ENCODE results near the gene SYNJ2.
"Not testable (repeated sequence)": the region's sequence is repeated elsewhere in the genome, so short reads cannot be mapped to it uniquely, and the experiment has no call there.

SYNJ2 gene, protein sequence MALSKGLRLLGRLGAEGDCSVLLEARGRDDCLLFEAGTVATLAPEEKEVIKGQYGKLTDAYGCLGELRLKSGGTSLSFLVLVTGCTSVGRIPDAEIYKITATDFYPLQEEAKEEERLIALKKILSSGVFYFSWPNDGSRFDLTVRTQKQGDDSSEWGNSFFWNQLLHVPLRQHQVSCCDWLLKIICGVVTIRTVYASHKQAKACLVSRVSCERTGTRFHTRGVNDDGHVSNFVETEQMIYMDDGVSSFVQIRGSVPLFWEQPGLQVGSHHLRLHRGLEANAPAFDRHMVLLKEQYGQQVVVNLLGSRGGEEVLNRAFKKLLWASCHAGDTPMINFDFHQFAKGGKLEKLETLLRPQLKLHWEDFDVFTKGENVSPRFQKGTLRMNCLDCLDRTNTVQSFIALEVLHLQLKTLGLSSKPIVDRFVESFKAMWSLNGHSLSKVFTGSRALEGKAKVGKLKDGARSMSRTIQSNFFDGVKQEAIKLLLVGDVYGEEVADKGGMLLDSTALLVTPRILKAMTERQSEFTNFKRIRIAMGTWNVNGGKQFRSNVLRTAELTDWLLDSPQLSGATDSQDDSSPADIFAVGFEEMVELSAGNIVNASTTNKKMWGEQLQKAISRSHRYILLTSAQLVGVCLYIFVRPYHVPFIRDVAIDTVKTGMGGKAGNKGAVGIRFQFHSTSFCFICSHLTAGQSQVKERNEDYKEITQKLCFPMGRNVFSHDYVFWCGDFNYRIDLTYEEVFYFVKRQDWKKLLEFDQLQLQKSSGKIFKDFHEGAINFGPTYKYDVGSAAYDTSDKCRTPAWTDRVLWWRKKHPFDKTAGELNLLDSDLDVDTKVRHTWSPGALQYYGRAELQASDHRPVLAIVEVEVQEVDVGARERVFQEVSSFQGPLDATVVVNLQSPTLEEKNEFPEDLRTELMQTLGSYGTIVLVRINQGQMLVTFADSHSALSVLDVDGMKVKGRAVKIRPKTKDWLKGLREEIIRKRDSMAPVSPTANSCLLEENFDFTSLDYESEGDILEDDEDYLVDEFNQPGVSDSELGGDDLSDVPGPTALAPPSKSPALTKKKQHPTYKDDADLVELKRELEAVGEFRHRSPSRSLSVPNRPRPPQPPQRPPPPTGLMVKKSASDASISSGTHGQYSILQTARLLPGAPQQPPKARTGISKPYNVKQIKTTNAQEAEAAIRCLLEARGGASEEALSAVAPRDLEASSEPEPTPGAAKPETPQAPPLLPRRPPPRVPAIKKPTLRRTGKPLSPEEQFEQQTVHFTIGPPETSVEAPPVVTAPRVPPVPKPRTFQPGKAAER (N-terminal part only)

GRCh38 chr6:157981395-157982101 is at the start of gene SYNJ2:
Gene SYNJ2 (plus strand): TSS chr6:157981863. CDS start chr6:157981962, 99 bp downstream.
- DNase-seq: peak; percentile 61

- no peak for DNase-seq
Measured at GRCh38 chr6:157935786-157936185, 45.9 kb upstream of the SYNJ2 start.

DNA sequence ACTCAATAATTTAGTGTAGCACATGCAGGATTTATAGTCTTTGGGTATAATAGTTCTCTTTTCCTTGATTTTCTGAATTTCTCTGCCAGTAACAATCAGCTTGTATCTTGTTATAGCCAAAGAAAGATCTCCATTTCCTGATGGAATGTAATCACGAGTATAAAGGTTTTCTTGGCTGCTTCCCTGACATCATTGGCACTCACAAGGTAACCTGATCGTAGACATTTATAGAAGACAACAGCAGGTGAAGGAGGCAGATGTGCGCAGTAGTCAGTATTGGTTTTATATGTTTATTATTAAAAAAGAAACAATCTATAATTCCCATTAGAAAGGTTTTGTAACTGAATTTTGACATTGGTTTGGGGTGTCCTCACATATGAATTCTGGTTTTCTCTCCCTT is 44.3 kb upstream of the SYNJ2 start:
- DNase-seq: no peak

GRCh38 chr6:157937916-157938315 is 43.7 kb upstream of the SYNJ2 start:
- DNase-seq: no peak

DNA sequence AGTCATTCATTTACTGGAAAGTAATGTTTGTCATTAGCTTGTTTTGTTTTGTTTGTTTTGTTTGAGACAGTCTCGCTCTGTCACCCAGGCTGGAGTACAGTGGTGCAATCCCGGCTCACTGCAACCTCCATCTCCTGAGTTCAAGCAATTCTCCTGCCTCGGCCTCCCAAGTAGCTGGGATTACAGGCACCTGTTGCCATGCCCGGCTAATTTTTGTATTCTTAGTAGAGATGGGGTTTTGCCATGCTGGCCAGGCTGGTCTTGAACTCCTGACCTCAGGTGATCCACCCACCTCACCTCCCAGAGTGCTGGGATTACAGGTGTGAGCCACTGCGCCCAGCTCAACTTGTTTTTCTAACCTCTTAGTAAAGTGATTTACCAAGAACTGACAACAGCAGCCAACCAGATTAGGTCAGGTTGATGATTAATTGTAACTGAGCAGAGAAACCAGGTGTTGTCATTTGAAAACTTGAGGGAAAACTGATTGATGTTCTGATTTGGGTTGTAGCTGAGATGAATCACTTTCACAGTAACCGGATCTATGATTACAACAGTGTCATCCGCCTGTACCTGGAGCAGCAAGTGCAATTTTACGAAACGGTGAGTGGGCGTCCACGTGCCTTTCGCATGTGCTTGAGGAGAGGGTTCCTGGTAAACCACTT is 41.2 kb upstream of the SYNJ2 start:
- DNase-seq: not testable (repeated sequence)

- no peak for DNase-seq
Measured at GRCh38 chr6:157941101-157941863, 40.4 kb upstream of the SYNJ2 start.

DNA sequence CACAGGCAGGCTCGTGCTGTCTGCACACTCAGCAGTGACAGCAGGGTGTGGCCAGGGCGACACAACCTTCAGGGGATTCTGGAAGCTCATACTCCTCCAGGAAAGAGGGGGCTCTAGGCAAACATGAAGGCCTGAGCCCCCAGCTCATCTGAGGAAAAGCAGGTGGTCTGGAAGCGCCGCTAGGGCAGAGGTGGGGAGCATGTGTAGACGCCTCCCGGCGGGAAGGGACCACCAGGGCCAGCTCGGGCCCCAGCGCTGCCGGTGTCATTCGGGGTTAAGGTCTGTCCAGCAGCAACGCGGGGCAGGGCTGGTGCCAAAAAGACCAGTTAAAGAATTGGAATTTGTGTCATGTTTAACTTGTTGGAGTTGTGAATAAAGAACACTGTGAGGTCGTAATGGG is 39.3 kb upstream of the SYNJ2 start:
- no peak for DNase-seq

- no peak for DNase-seq
Measured at GRCh38 chr6:157943249-157943963, 38.3 kb upstream of the SYNJ2 start.

DNA sequence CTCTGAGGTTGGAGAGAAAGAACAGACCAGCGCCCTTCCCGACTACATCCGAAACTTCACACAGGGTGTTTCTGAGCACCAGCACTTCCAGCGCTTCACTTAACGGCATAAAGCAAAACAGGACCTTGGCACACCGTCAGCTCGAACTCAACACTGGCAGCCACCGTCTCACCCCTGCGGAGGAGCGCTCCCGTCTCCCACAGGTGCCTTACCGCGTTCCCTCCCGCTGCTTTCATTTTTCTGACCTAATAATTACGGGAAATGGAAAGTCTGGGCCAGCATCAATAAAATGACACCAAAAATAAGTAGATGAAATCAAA is 37.7 kb upstream of the SYNJ2 start:
- DNase-seq: no peak

DNA sequence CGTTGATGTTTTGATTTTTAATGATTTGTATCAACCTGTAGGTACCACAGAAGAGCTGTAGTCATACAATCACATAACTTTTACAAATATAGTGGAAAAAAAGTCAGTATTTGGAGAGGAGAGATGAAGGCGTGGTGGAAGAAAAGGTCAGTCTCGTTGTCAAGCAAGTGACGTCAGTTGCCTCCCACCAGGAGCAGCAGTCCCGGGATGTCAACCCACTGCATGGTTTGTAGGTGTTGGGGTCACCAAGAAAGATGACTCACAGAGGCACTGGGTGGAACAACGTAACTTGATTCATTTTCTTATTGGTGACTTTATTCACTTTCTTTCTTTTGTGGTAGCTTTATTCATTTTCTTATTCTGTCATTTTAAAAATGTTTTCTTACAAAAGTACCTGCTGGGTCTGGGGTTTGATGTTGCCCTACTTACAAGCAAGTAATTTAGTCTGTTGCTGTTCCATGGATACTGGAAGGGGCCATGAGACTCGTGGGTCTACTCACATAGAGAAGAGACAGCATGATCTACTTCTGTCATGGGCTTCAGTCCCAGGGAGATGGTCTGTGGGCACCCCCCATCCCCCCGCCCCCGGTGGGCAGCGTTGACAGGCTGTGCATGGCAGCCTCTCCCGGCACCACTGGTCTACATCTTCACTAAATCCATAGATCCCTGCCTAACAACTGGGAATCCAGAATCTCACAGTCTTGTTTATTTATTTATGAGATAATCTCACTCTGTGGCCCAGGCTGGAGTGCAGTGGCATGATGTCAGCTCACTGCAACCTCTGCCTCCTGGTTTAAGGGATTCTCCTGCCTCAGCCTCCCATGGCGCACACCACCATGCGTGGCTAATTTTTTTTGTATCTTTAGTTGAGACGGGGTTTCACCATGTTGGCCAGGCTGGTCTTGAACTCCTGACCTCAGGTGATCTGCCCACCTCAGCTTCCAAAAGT is 36.4 kb upstream of the SYNJ2 start:
- DNase-seq: no peak

DNA sequence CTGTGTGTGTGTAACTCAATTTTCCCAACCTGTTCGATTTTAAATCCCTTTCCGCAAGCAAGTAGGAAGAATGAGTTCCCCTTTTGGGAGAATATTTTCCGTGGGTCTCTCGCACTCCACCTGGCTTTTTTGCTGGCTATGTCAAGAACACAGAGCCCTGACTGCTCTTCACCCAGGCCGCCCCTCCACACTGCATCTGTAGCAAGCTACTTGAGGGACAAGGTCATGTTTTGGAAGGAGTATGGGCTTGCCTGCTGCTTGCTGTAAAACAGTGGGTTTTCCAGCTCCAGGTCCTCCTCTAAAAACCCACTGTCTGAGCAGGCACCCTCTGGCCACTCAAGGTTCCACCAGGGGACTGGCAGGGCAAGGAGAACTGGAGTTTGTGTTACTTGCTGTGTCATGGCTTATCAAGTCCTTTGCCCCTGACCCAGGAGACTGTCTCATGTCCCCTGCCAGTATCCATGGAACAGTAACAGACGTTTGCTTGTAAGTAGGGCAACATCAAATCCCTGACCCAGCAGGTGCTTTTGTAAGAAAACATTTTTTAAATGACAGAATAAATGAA is 35.5 kb upstream of the SYNJ2 start:
- no peak for DNase-seq

DNA sequence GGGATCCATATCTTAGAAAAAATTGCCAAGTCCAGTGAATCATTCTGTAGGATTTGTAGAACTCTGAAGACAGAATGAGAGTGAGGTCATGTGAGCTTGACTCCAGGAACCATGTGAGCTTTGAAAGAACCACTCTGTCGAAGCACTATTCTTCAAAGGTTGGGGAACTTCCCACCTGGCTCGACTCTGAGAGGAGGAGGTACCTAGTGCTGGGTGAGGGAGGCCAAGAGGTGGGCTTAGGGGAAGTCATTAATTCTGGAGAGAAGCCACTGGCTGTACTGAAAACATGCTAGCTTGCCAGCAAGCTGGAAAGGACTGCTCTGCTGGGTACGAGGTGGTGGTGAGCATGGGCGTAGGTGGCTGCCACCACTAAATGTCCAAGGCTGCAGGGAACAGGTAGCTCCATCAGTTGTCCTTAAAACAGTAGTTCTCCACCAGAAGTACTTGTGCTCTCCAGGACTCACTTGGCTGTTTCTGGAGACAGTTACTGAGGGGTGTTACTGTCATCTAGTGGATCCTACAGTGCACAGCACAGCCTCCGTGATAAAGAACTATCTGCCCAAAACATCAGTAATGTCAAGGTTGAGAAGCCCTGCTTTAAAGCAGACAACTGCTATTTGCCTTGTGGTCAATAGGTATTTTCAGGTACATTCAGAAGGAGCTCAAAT is 34.7 kb upstream of the SYNJ2 start:
- peak; percentile 75 for DNase-seq

GRCh38 chr6:157950899-157951298 is 30.8 kb upstream of the SYNJ2 start:
- DNase-seq: not testable (repeated sequence)

- no peak for DNase-seq
Measured at GRCh38 chr6:157951828-157952227, 29.8 kb upstream of the SYNJ2 start.

DNA sequence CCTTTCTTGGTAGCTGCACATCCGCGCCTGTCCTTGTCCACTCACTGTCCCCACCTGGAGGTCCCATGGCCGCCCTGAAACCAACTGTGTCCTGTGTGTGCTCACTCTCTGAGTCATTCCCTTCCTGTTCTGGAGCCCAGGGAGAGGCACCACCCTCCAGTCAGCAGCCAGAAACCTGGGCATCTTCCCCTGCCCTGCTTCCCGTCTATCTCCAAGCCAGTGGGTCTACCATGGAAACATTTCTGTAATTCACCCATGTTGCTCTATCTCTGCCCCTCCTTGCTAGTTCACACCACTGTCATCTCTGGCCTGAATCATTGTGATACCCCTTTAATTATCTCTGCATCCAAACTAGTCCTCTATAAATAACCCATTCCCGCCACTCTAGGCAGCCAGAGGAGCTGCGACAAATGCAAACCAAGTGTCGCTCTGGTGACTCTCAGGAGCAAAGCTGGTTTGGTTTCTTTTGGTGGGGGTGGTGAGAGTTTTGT is 28.8 kb upstream of the SYNJ2 start:
- DNase-seq: no peak

GRCh38 chr6:157953580-157954091 is 28.0 kb upstream of the SYNJ2 start:
- DNase-seq: no peak

DNA sequence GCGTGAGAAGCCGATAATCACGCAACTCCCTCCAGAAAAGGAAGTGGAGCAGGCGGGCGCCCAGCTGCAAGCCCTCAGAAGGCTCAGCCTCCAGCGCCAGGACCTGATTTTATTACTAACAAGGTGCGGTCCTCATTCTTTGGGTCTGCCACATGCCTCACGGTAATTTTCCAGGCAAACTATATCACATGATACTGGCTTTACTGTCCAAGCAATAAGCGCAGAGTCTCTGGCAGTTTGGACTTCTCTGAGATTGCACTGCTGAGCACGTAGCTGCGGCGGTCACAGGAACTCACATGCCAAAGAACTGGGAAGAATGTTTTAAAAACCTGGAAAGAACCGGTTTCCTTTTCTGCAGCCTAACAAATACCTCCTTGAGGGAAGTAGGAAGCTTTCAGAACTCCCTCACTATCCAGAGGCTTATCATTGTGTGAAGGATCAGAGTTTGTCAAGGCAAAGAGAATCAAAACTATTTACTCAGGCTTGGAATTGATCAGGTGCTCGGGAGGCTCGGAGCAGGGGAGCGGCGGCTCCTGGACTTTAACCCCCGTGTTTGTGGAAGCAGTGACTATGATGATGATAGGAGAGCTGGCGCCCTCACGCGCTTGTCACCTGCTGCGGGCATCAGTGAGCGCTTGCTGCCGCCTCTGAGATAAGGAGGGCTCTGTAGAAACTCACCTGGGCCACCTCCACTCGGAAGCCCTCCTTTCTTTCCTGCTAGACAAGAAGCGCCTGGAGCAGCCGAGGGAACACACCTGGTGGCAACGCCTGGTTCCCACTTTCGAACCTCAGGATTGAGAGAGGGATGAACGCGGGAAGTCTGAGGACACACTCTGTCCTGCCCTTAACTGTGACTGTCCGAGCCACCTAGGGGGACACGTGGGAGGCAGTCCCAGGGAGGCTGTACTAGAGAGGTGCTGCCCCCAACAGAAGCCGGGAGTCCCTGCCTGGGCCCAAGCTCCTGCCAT is 27.2 kb upstream of the SYNJ2 start:
- no peak for DNase-seq
